Measurements from ENCODE around the gene ATG5.
"Not testable (repeated sequence)": the region's sequence is repeated elsewhere in the genome, so short reads cannot be mapped to it uniquely, and the experiment has no call there.

The ATG5 gene

GRCh38 chr6:106309766-106310373 is 15.7 kb downstream of the ATG5 start:
- DNase-seq (ENCODE audit: low read depth), result peak; percentile 37

GRCh38 chr6:106308985-106309384 is 16.6 kb downstream of the ATG5 start:
- no peak for DNase-seq (ENCODE audit: low read depth)

GRCh38 chr6:106305740-106306139 is 19.8 kb downstream of the ATG5 start:
- no peak for DNase-seq (ENCODE audit: low read depth)

- DNase-seq (ENCODE audit: low read depth), result no peak
Measured at GRCh38 chr6:106300944-106301343, 24.6 kb downstream of the ATG5 start.

GRCh38 chr6:106300020-106300780 is 25.4 kb downstream of the ATG5 start:
- no peak for DNase-seq (ENCODE audit: low read depth)

- no peak for DNase-seq (ENCODE audit: low read depth)
Measured at GRCh38 chr6:106293116-106293515, 32.4 kb downstream of the ATG5 start.

GRCh38 chr6:106290954-106291353 is 34.6 kb downstream of the ATG5 start:
- no peak for DNase-seq (ENCODE audit: low read depth)

GRCh38 chr6:106290032-106290431 is 35.5 kb downstream of the ATG5 start:
- DNase-seq (ENCODE audit: low read depth), result no peak

- DNase-seq (ENCODE audit: low read depth), result no peak
Measured at GRCh38 chr6:106287215-106287614, 38.3 kb downstream of the ATG5 start.

GRCh38 chr6:106286746-106287145 is 38.8 kb downstream of the ATG5 start:
- DNase-seq (ENCODE audit: low read depth), result no peak

GRCh38 chr6:106283481-106283880 is 42.1 kb downstream of the ATG5 start:
- DNase-seq (ENCODE audit: low read depth), result no peak

GRCh38 chr6:106281661-106282060 is 43.9 kb downstream of the ATG5 start:
- no peak for DNase-seq (ENCODE audit: low read depth)

GRCh38 chr6:106281088-106281487 is 44.5 kb downstream of the ATG5 start:
- DNase-seq (ENCODE audit: low read depth), result no peak

GRCh38 chr6:106279179-106279578 is 46.4 kb downstream of the ATG5 start:
- no peak for DNase-seq (ENCODE audit: low read depth)

- peak; percentile 54 for DNase-seq (ENCODE audit: low read depth)
Measured at GRCh38 chr6:106275692-106276091, 49.9 kb downstream of the ATG5 start.

- DNase-seq (ENCODE audit: low read depth), result no peak
Measured at GRCh38 chr6:106273087-106273486, 52.5 kb downstream of the ATG5 start.

- DNase-seq (ENCODE audit: low read depth), result no peak
Measured at GRCh38 chr6:106272287-106272686, 53.3 kb downstream of the ATG5 start.

GRCh38 chr6:106270414-106270813 is 55.1 kb downstream of the ATG5 start:
- DNase-seq (ENCODE audit: low read depth), result no peak

- DNase-seq (ENCODE audit: low read depth), result not testable (repeated sequence)
Measured at GRCh38 chr6:106269268-106269919, 56.2 kb downstream of the ATG5 start.

- not testable (repeated sequence) for DNase-seq (ENCODE audit: low read depth)
Measured at GRCh38 chr6:106268500-106268899, 57.1 kb downstream of the ATG5 start.

- DNase-seq (ENCODE audit: low read depth), result not testable (repeated sequence)
Measured at GRCh38 chr6:106264433-106264832, 61.1 kb downstream of the ATG5 start.

GRCh38 chr6:106259748-106260147 is 65.8 kb downstream of the ATG5 start:
- DNase-seq (ENCODE audit: low read depth), result not testable (repeated sequence)

GRCh38 chr6:106258726-106259125 is 66.8 kb downstream of the ATG5 start:
- no peak for DNase-seq (ENCODE audit: low read depth)
